Upper lobe of left lung (tissue), 6 donors: Measurements from ENCODE around the gene BRIP1. TPM values are rescaled to one million over a fixed set of nuclear protein-coding genes. Genes with fewer than 3 reads are reported as not detected.
"Not testable (repeated sequence)": the region's sequence is repeated elsewhere in the genome, so short reads cannot be mapped to it uniquely, and the experiment has no call there.

Source experiments
- ATAC-seq, 2 donors: fragments of 200-7000 bp; cut with Tn5 transposase; one replicate each; pipeline ENCODE4 v1.9.1; 2022; ENCODE audit warnings: mild to moderate bottlenecking in 2 of 2, moderate library complexity in 2 of 2; ENCODE audit not compliant: low FRiP score in 2 of 2
- DNase-seq, 2 donors: peaks; one replicate each; pipeline ENCODE4 v3.0.0-alpha.2; 2019 to 2020
- H3K27ac ChIP-seq, 4 donors: fragments of 200-600 bp; sonication (generic); one replicate each; pipeline ENCODE4 v1.5.1; 2016 to 2019
- H3K27me3 ChIP-seq, 4 donors: fragments of 200-600 bp; sonication (generic); one replicate each; pipeline ENCODE4 v1.5.1; 2017 to 2019
- H3K36me3 ChIP-seq, 4 donors: fragments of 200-600 bp; sonication (generic); one replicate each; pipeline ENCODE4 v1.5.1; 2016 to 2019
- H3K4me1 ChIP-seq, 4 donors: fragments of 200-600 bp; sonication (generic); one replicate each; pipeline ENCODE4 v1.5.1; 2018 to 2019
- H3K4me3 ChIP-seq, 4 donors: fragments of 200-600 bp; sonication (generic); one replicate each; pipeline ENCODE4 v1.5.1; 2017 to 2019; ENCODE audit warnings: mild to moderate bottlenecking in 2 of 4, moderate library complexity in 1 of 4
- H3K9me3 ChIP-seq, 4 donors: fragments of 200-600 bp; sonication (generic); one replicate each; pipeline ENCODE4 v1.5.1; 2018 to 2019
- EP300 ChIP-seq, 4 donors: sonication (generic); formaldehyde crosslinking; IDR thresholded peaks; one replicate each; pipeline ENCODE4 v1.5.1; 2017; ENCODE audit warnings: antibody characterized with exemption in 4 of 4, control low read depth in 2 of 4
- POLR2A ChIP-seq, 4 donors: fragments of 450-650 bp; IDR thresholded peaks; one replicate each; pipeline ENCODE4 v1.5.1; 2016 to 2017; ENCODE audit warnings: antibody characterized with exemption in 4 of 4, mild to moderate bottlenecking in 2 of 4
- POLR2AphosphoS5 ChIP-seq, 2 donors: sonication (generic); formaldehyde crosslinking; IDR thresholded peaks; one replicate each; pipeline ENCODE4 v1.5.1; 2017; ENCODE audit warnings: antibody characterized with exemption in 2 of 2
- WGBS, 2 donors: methylation state at CpG; one replicate each; pipeline ENCODE4 v1.1.5; 2017 to 2018; 5-methylcytosine and 5-hydroxymethylcytosine counted together
- total RNA-seq, 6 donors: library from RNA; depleted of rRNA in 4 of 6; stranded (reverse); fragments of >200 nt in 4 of 6; gene quantifications; one replicate each; pipeline versions ENCODE4 v1.1.0 to v1.2.1, GENCODE V29; 2016 to 2021
- TF ChIP-seq, protein P1 (sequence below), 6 experiments: fragments of 450-650 bp in 4 of 6; fragments of 200-600 bp in 2 of 6; sonication (generic) in 2 of 6; IDR thresholded peaks; one replicate each; pipeline ENCODE4 v1.5.1; 2016 to 2019; ENCODE audit warnings: antibody characterized with exemption in 6 of 6
- donor health status: DM: no; HTN: no; CAD: no; lungs with moderate emphysema.
- donor health status: DM: no; HTN: yes; CAD: no; lungs with severe emphysema.

Gene BRIP1
- total RNA-seq, 6 donors from 2014 or later: 0.55 to 2.5 (median 0.85) TPM

DNA sequence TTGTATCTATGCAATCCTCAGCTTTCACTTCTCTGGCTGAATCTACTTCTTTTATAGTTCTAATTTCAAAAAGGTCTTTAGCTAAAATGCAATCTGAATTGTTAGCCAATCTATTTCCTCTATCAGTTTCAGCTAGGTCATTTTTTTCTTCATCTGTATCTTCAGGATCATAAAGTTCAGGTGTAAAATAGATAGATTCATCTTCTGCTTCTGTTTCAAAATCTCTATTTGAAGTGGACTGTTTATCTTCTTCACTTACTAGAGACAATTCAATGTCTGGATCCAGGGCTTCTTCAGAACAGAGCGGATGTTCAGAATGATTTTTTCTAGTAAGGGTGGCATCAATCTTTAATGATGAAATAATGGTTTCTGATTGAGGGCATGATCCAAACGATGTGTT is 179.9 kb downstream of the BRIP1 start:
- Histone ChIP-seq H3K36me3 (no peaks in the 10 kb centered on the region), H3K9me3 (no peaks in the 10 kb centered on the region), H3K4me3 (no peak overlapping the region), H3K4me1 (no peaks in the 10 kb centered on the region), H3K27ac (no peak overlapping the region), H3K27me3 (no peaks in the 10 kb centered on the region)
- no peak for ATAC-seq
- no peak for TF ChIP-seq EP300 (IDR thresholded peaks at IDR 0.05)
- no peak for TF ChIP-seq POLR2AphosphoS5 (IDR thresholded peaks at IDR 0.05)
- TF ChIP-seq, protein P1, sequence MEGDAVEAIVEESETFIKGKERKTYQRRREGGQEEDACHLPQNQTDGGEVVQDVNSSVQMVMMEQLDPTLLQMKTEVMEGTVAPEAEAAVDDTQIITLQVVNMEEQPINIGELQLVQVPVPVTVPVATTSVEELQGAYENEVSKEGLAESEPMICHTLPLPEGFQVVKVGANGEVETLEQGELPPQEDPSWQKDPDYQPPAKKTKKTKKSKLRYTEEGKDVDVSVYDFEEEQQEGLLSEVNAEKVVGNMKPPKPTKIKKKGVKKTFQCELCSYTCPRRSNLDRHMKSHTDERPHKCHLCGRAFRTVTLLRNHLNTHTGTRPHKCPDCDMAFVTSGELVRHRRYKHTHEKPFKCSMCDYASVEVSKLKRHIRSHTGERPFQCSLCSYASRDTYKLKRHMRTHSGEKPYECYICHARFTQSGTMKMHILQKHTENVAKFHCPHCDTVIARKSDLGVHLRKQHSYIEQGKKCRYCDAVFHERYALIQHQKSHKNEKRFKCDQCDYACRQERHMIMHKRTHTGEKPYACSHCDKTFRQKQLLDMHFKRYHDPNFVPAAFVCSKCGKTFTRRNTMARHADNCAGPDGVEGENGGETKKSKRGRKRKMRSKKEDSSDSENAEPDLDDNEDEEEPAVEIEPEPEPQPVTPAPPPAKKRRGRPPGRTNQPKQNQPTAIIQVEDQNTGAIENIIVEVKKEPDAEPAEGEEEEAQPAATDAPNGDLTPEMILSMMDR (IDR thresholded peaks at IDR 0.05): no peak
- no peak for DNase-seq
- 84 to 93% methylated on average over 2 of the region's 2 CpGs for WGBS, 2 donors

DNA sequence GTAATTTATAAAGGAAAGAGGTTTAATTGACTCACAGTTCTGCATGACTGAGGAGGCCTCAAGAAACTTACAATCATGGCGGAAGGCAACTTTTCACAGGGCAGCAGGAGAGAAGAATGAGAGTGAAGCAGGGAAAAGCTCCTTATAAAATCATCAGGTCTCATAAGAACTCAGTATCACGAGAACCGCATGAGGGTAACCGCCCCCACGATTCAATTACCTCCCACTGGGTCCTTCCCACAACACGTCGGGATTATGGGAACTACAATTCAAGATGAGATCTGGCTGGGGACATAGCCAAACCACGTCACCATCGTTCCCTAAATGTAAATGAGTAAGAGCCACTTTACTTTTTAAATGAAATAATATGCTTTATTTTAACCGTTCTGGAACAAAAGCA is 182.4 kb downstream of the BRIP1 start:
- Histone ChIP-seq H3K27me3 (no peaks in the 10 kb centered on the region), H3K9me3 (no peaks in the 10 kb centered on the region), H3K36me3 (no peaks in the 10 kb centered on the region), H3K4me1 (no peaks in the 10 kb centered on the region), H3K27ac (no peak overlapping the region), H3K4me3 (no peak overlapping the region)
- ATAC-seq: no peak
- TF ChIP-seq, protein P1 (IDR thresholded peaks at IDR 0.05): no peak
- no peak for TF ChIP-seq POLR2A (IDR thresholded peaks at IDR 0.05)
- no peak for DNase-seq
- 98 to 99% methylated on average over 10 of the region's 10 CpGs for WGBS, 2 donors

DNA sequence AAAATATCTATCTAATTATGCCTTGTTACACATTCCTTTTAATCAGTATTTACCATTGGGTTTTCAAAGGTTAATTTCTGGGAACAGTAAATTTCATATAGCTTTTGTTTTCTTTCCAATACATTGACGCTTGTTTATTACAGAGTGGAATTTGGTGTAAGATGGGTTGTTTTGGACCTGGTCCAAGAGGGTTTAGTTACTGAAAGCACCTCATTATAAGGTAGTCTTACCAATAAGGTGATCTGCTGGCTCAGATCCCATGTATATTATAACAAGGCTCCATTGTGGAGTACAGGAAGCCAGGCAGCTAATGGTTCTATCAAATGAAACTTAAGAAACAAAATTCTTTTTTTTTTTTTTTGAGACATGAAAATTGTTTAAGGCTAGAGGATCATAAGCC is 185.0 kb downstream of the BRIP1 start:
- H3K9me3 ChIP-seq: no peaks in the 10 kb centered on the region
- DNase-seq (no peak), ATAC-seq (no peak)
- no peaks in the 10 kb centered on the region for H3K36me3 ChIP-seq
- no peak for TF ChIP-seq EP300 (IDR thresholded peaks at IDR 0.05)
- TF ChIP-seq, protein P1 (IDR thresholded peaks at IDR 0.05): no peak
- H3K27ac ChIP-seq: no peak overlapping the region
- no peaks in the 10 kb centered on the region for H3K27me3 ChIP-seq
- H3K4me3 ChIP-seq: no peak overlapping the region
- 85 to 93% methylated on average over 1 of the region's 1 CpG for WGBS, 2 donors
- H3K4me1 ChIP-seq: no peaks in the 10 kb centered on the region

DNA sequence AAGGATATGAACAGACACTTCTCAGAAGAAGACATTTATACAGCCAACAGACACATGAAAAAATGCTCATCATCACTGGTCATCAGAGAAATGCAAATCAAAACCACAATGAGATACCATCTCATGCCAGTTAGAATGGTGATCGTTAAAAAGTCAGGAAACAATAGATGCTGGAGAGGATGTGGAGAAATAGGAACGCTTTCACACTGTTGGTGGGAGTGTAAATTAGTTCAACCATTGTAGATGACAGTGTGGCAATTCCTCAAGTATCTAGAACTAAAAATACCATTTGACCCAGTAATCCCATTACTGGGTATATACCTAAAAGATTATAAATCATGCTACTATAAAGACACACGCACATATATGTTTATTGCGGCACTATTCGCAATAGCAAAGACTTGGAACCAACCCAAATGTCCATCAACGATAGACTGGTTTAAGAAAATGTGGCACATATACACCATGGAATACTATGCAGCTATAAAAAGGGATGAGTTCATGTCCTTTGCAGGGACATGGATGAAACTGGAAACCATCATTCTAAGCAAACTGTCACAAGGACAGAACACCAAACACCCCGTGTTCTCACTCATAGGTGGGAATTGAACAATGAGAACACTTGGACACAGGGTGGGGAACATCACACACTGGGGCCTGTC is 186.0 kb downstream of the BRIP1 start:
- H3K4me1 ChIP-seq, ATAC-seq, H3K36me3 ChIP-seq, H3K4me3 ChIP-seq, H3K9me3 ChIP-seq, DNase-seq, H3K27me3 ChIP-seq, H3K27ac ChIP-seq: not testable (repeated sequence)
- WGBS, 2 donors: 67 to 81% methylated on average over 7 of the region's 7 CpGs

DNA sequence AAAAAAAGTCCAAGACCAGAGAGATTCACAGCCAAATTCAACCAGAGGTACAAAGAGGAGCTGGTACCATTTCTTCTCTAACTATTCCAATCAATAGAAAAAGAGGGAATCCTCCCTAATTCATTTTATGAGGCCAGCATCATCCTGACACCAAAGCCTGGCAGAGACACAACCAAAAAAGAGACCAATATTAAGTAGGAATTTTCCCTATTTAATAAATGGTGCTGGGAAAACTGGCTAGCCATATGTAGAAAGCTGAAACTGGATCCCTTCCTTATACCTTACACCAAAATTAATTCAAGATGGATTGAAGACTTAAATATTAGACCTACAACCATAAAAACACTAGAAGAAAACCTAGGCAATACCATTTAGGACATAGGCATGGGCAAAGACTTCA is 186.8 kb downstream of the BRIP1 start:
- ATAC-seq, DNase-seq, H3K27me3 ChIP-seq, H3K9me3 ChIP-seq, H3K27ac ChIP-seq, H3K4me1 ChIP-seq, H3K4me3 ChIP-seq, H3K36me3 ChIP-seq: not testable (repeated sequence)

DNA sequence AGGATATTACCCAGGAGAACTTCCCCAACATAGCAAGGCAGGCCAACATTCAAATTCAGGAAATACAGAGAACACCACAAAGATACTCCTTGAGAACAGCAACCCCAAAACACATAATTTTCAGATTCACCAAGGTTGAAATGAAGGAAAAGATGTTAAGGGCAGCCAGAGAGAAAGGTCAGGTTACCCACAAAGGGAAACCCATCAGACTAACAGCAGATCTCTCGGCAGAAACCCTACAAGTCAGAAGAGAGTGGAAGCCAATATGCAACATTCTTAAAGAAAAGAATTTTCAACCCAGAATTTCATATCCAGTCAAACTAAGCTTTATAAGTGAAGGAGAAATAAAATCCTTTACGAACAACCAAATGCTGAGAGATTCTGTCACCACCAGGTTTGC is 188.7 kb downstream of the BRIP1 start:
- H3K36me3 ChIP-seq, H3K4me3 ChIP-seq, DNase-seq, H3K9me3 ChIP-seq, H3K4me1 ChIP-seq, H3K27me3 ChIP-seq, H3K27ac ChIP-seq, ATAC-seq: not testable (repeated sequence)
- WGBS, 2 donors: 92 to 96% methylated on average over 2 of the region's 2 CpGs

DNA sequence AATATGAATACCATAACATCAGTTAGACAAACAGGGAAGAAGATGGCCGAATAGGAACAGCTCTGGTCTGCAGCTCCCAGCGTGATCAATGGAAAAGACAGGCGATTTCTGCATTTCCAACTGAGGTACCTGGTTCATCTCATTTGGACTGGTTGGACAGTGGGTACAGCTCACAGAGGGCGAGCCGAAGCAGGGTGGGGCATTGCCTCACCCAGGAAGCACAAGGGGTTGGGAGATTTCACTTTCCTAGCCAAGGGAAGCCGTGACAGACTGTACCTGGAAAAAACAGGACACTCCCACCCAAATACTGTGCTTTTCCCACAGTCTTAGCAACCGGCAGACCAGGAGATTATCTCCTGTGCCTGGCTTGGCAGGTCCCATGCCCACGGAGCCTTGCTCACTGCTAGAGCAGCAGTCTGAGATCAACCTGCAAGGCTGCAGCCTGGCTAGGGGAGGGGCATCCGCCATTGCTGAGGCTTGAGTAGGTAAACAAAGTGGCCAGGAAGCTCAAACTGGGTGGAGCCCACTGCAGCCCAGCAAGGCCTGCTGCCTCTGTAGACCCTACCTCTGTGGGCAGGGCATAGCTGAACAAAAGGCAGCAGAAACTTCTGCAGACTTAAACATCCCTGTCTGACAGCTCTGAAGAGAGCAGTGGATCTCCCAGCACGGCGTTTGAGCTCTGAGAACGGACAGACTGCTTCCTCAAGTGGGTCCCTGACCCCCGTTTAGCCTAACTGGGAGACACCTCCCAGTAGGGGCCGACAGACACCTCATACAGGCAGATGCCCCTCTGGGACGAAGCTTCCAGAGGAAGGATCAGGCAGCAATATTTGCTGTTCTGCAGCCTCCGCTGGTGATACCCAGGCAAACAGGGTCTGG is 190.1 kb downstream of the BRIP1 start:
- 89 to 90% methylated on average over 9 to 16 of the region's 16 CpGs for WGBS, 2 donors
- H3K27ac ChIP-seq, H3K4me3 ChIP-seq, H3K27me3 ChIP-seq, H3K9me3 ChIP-seq, ATAC-seq, DNase-seq, H3K4me1 ChIP-seq, H3K36me3 ChIP-seq: not testable (repeated sequence)
